IPS-NIHi7 (cell line): Measurements from ENCODE around the gene CDT1.
"Not testable (repeated sequence)": the region's sequence is repeated elsewhere in the genome, so short reads cannot be mapped to it uniquely, and the experiment has no call there.

Experiments used
- DNase-seq: peaks from one replicate; pipeline ENCODE4 v3.0.0; 2012; ENCODE audit warnings: mixed read lengths; ENCODE audit errors: extremely low spot score

The CDT1 gene

GRCh38 chr16:88816736-88817535, 13.3 kb downstream of the CDT1 start:
- DNase-seq: no peak

GRCh38 chr16:88817785-88818574, 14.4 kb downstream of the CDT1 start:
- DNase-seq: no peak

GRCh38 chr16:88818575-88818874, 14.9 kb downstream of the CDT1 start:
- no peak for DNase-seq

- DNase-seq: no peak
Observed at GRCh38 chr16:88819126-88819525, 15.5 kb downstream of the CDT1 start.

GRCh38 chr16:88820385-88821025, 16.9 kb downstream of the CDT1 start:
- DNase-seq: no peak

GRCh38 chr16:88821168-88821850, 17.7 kb downstream of the CDT1 start:
- no peak for DNase-seq

- DNase-seq: no peak
Observed at GRCh38 chr16:88822281-88823040, 18.9 kb downstream of the CDT1 start.

- not testable (repeated sequence) for DNase-seq
Observed at GRCh38 chr16:88823646-88824045, 20.1 kb downstream of the CDT1 start.

- DNase-seq: no peak
Observed at GRCh38 chr16:88824256-88825077, 20.9 kb downstream of the CDT1 start.

- no peak for DNase-seq
Observed at GRCh38 chr16:88825146-88825545, 21.6 kb downstream of the CDT1 start.

- no peak for DNase-seq
Observed at GRCh38 chr16:88826070-88826840, 22.7 kb downstream of the CDT1 start.

- no peak for DNase-seq
Observed at GRCh38 chr16:88827727-88828126, 24.1 kb downstream of the CDT1 start.

GRCh38 chr16:88828711-88829110, 25.1 kb downstream of the CDT1 start:
- no peak for DNase-seq

GRCh38 chr16:88830258-88830657, 26.7 kb downstream of the CDT1 start:
- DNase-seq: no peak

- no peak for DNase-seq
Observed at GRCh38 chr16:88830783-88831182, 27.2 kb downstream of the CDT1 start.

- DNase-seq: peak; percentile 33
Observed at GRCh38 chr16:88831838-88832237, 28.2 kb downstream of the CDT1 start.

GRCh38 chr16:88833086-88833485, 29.5 kb downstream of the CDT1 start:
- no peak for DNase-seq

- no peak for DNase-seq
Observed at GRCh38 chr16:88834670-88835069, 31.1 kb downstream of the CDT1 start.

GRCh38 chr16:88835383-88835782, 31.8 kb downstream of the CDT1 start:
- DNase-seq: no peak

- no peak for DNase-seq
Observed at GRCh38 chr16:88835818-88836217, 32.2 kb downstream of the CDT1 start.
